Fibroblast of lung (primary cell): ENCODE measurements around the gene DOCK3. TPM values are rescaled to one million over a fixed set of nuclear protein-coding genes. Genes with fewer than 3 reads are reported as not detected.

Experiments
- DNase-seq, 2 donors: peaks; one replicate each; pipeline versions ENCODE4 v3.0.0 to v3.0.0-alpha.2; 2010; ENCODE audit warnings: low read depth in 2 of 2
- H2AFZ ChIP-seq: 2 replicates; pipeline ENCODE4 v1.5.1; 2012; ENCODE audit warnings: low read length, control low read depth, inconsistent platforms
- H3K27ac ChIP-seq: 2 replicates; pipeline ENCODE4 v1.5.1; 2011; ENCODE audit warnings: low read length, control low read depth; ENCODE audit not compliant: insufficient read depth
- H3K27me3 ChIP-seq: 2 replicates; pipeline ENCODE4 v1.5.1; 2011; ENCODE audit warnings: mild to moderate bottlenecking, low read length; ENCODE audit not compliant: control insufficient read depth, insufficient read depth
- H3K36me3 ChIP-seq: 2 replicates; pipeline ENCODE4 v1.5.1; 2011; ENCODE audit warnings: low read length; ENCODE audit not compliant: control insufficient read depth, insufficient read depth
- H3K4me1 ChIP-seq: 2 replicates; pipeline ENCODE4 v1.5.1; 2011; ENCODE audit warnings: low read length; ENCODE audit not compliant: control insufficient read depth, insufficient read depth; ENCODE audit errors: extremely low read depth
- H3K4me2 ChIP-seq: 2 replicates; pipeline ENCODE4 v1.5.1; 2011; ENCODE audit warnings: low read length, control low read depth; ENCODE audit not compliant: insufficient read depth; ENCODE audit errors: extremely low read depth
- H3K4me3 ChIP-seq, 4 experiments: fragments of 200-600 bp in 1 of 4; sonication (generic) in 1 of 4; replicated peaks in 1 of 4; 2 replicates each; pipeline ENCODE4 v1.5.1; 2011 to 2016; ENCODE audit warnings: low read length in 4 of 4, low read depth in 3 of 4, mild to moderate bottlenecking in 3 of 4, control low read depth in 2 of 4, inconsistent platforms in 1 of 4, mixed read lengths in 1 of 4; ENCODE audit not compliant: insufficient read depth in 1 of 4; ENCODE audit errors: control extremely low read depth in 1 of 4
- H3K79me2 ChIP-seq: 2 replicates; pipeline ENCODE4 v1.5.1; 2012; ENCODE audit warnings: mild to moderate bottlenecking, low read length, inconsistent platforms; ENCODE audit not compliant: control insufficient read depth, insufficient read depth
- H3K9ac ChIP-seq: 2 replicates; pipeline ENCODE4 v1.5.1; 2011; ENCODE audit warnings: mild to moderate bottlenecking, low read length, control low read depth; ENCODE audit not compliant: insufficient read depth
- H3K9me3 ChIP-seq: 2 replicates; pipeline ENCODE4 v1.5.1; 2012; ENCODE audit warnings: low read depth, low read length; ENCODE audit not compliant: control insufficient read depth, insufficient read depth
- H4K20me1 ChIP-seq: 2 replicates; pipeline ENCODE4 v1.5.1; 2011; ENCODE audit warnings: low read length; ENCODE audit not compliant: control insufficient read depth, insufficient read depth; ENCODE audit errors: extremely low read depth
- EZH2 ChIP-seq: IDR thresholded peaks from 2 replicates; pipeline ENCODE4 v1.5.1; 2012; ENCODE audit warnings: low read length, control low read depth, mild to moderate bottlenecking; ENCODE audit errors: missing control alignments
- polyA plus RNA-seq, 2 donors: library from polyadenylated mRNA; depleted of rRNA in 1 of 2; stranded (reverse) in 1 of 2; unstranded in 1 of 2; fragments of >200 nt; gene quantifications; 2 replicates each; pipeline ENCODE4 v1.2.1, GENCODE V29; 2011 to 2012; ENCODE audit warnings: missing spikeins in 1 of 2
- total RNA-seq: library from RNA; depleted of rRNA; stranded (reverse); fragments of >200 nt; gene quantifications from 2 replicates; pipeline ENCODE4 v1.2.1, GENCODE V29; 2014
- TF ChIP-seq, protein P1 (sequence below), 2 donors: IDR thresholded peaks in 1 of 2; conservative IDR thresholded peaks in 1 of 2; 1 replicate in 1 of 2; 2 replicates in 1 of 2; pipeline ENCODE4 v1.5.1; 2011 to 2012; ENCODE audit warnings: low read length in 2 of 2, control low read depth in 1 of 2, inconsistent platforms in 1 of 2, low read depth in 1 of 2, mild to moderate bottlenecking in 1 of 2

The DOCK3 gene
- total and polyA plus RNA-seq, 2 donors (not counting 1 experiment from before 2014, with no cell fraction given), result 0.07 to 0.17 TPM

DNA sequence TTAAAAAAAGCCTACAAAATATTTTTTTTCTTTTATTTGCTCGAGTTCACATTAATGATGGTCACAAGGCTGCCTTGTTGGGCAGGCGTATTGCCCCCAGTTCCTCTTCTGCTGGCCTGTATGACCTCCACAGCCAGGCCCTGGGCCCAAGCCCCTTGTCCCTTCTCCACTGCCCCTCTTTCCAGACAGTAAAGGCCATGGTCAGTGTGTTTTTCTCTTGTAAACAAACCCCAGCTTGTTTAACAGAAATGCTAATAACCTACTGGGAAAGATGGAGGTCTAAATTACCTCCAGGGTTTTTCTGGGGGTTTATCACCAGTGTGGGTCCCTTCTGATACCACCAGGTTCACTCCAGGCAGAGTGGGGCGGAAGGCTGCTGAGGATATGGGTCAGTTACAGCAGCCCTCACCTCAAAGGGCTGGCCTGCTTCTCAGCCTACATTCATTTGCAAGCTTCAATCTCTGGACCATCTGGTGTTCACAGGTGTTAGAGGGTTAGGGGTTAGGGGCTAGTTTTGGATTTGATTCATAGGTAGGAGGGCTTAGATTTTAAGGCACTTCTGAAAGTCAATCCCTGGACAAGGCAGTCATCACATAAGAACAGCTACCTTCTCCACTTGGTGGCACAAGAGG is 708.3 kb downstream of the DOCK3 start:
- peak overlapping the region in 2 of 4 experiments; percentile 80 for H3K4me3 ChIP-seq
- H3K36me3 ChIP-seq, result peaks cover 2% of the 10 kb centered on the region
- H3K4me1 ChIP-seq, result peaks cover 11% of the 10 kb centered on the region
- H2AFZ ChIP-seq, result no peak overlapping the region
- peaks cover 37% of the 10 kb centered on the region for H3K79me2 ChIP-seq
- H3K4me2 ChIP-seq, result peak overlapping the region; percentile 73
- H3K27ac ChIP-seq, result no peak overlapping the region
- DNase-seq, result no peak
- TF ChIP-seq, protein P1, sequence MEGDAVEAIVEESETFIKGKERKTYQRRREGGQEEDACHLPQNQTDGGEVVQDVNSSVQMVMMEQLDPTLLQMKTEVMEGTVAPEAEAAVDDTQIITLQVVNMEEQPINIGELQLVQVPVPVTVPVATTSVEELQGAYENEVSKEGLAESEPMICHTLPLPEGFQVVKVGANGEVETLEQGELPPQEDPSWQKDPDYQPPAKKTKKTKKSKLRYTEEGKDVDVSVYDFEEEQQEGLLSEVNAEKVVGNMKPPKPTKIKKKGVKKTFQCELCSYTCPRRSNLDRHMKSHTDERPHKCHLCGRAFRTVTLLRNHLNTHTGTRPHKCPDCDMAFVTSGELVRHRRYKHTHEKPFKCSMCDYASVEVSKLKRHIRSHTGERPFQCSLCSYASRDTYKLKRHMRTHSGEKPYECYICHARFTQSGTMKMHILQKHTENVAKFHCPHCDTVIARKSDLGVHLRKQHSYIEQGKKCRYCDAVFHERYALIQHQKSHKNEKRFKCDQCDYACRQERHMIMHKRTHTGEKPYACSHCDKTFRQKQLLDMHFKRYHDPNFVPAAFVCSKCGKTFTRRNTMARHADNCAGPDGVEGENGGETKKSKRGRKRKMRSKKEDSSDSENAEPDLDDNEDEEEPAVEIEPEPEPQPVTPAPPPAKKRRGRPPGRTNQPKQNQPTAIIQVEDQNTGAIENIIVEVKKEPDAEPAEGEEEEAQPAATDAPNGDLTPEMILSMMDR (conservative IDR thresholded peaks at IDR 0.05 in 1 of 2, IDR thresholded peaks at IDR 0.05 in 1 of 2; ENCODE audit: low read depth in 1 of 2, low read length in 2 of 2), result no peak
- TF ChIP-seq EZH2, result no peak
- no peaks in the 10 kb centered on the region for H4K20me1 ChIP-seq
- no peaks in the 10 kb centered on the region for H3K27me3 ChIP-seq
- H3K9me3 ChIP-seq, result no peaks in the 10 kb centered on the region
- no peak overlapping the region for H3K9ac ChIP-seq

DNA sequence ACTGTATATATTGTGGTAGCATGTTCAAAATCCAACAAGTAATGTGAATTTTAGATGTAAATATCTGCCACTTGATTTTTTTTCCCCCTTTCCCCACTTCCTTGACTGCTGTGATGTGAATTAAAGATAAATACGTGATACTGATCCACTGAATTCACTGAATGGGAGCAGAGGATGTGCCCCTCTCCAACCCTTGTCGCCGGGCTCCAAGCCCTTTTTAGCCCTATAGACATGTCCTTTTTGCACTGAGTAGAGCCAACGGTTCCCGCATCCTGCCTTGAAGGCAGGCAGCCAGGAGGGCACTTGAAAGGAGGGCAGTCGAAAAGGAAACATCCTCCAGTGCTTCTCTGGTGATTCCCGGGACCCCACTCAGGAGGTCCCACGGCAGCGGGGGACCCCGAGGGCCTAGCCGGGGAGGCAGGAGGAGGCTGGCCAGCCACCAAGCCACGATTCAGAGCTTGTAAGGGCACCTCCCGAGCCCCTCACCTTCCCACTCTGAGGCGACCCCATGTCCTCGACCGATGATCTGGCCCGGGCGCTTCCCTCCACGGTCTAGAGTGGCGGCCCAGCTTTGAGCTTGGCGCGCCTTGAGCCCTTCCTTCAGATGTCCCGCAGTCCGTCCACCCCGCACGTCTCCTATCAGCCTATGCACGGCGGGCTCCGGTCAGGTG is 709.5 kb downstream of the DOCK3 start:
- no peak for TF ChIP-seq EZH2
- TF ChIP-seq, protein P1 (conservative IDR thresholded peaks at IDR 0.05 in 1 of 2, IDR thresholded peaks at IDR 0.05 in 1 of 2; ENCODE audit: low read depth in 1 of 2, low read length in 2 of 2), result no peak
- Histone ChIP-seq H3K9ac (peak overlapping the region; percentile 96), H4K20me1 (no peaks in the 10 kb centered on the region), H3K4me1 (peaks cover 16% of the 10 kb centered on the region), H3K36me3 (peaks cover 8% of the 10 kb centered on the region), H3K9me3 (no peaks in the 10 kb centered on the region), H3K79me2 (peaks cover 43% of the 10 kb centered on the region), H3K4me2 (peak overlapping the region; percentile 73), H3K27ac (peak overlapping the region; percentile 97), H3K4me3 (peak overlapping the region; percentile 80 to 97 (median 88)), H2AFZ (peak overlapping the region; percentile 42), H3K27me3 (no peaks in the 10 kb centered on the region)
- DNase-seq, result peak in 1 of 2 donors; percentile 22

DNA sequence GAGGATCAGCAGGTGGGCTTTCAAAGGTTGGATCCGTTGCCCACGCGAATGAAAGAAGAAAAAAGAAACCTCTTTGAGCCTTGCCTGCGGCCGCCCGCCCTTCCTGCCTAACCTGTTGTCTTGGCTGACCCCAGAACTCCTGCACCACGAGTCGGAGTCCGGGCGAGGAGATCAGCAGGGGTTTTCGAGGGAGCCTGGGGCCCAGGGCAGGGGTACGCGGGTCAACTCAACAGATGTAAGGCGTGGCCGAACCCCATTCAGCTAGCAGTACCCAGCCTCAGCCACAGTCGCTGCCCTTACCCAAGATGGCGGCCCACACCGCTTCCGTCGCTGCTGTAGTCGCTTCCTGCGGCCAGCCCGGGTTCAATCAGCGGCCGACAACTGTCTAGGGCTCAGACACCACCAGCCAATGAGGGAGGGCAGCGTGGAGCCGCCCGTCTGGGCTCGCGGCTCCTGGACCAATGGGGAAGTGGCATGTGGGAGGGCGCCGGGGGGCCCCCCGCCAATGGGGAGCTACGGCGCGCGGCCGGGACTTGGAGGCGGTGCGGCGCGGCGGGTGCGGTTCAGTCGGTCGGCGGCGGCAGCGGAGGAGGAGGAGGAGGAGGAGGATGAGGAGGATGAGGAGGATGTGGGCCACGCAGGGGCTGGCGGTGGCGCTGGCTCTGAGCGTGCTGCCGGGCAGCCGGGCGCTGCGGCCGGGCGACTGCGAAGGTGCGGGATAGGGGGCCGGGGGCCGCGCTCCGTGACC is 710.2 kb downstream of the DOCK3 start, which contains the start of gene MANF:
MANF (plus strand) TSS at position 566 of the 748 bp plus-strand sequence; CDS start at position 618, 52 bp downstream.
- peaks cover 43% of the 10 kb centered on the region for H3K79me2 ChIP-seq
- H3K4me2 ChIP-seq, result peak within 1 kb of the TSS; percentile 94
- H2AFZ ChIP-seq, result peak within 1 kb of the TSS; percentile 42
- peak within 1 kb of the TSS; percentile 96 for H3K9ac ChIP-seq
- H3K4me1 ChIP-seq, result peaks cover 17% of the 10 kb centered on the region
- H3K9me3 ChIP-seq, result no peaks in the 10 kb centered on the region
- TF ChIP-seq, protein P1 (conservative IDR thresholded peaks at IDR 0.05 in 1 of 2, IDR thresholded peaks at IDR 0.05 in 1 of 2; ENCODE audit: low read depth in 1 of 2, low read length in 2 of 2), result no peak
- TF ChIP-seq EZH2, result no peak
- H4K20me1 ChIP-seq, result peaks cover 1% of the 10 kb centered on the region
- H3K27ac ChIP-seq, result peak within 1 kb of the TSS; percentile 97
- no peaks in the 10 kb centered on the region for H3K27me3 ChIP-seq
- H3K4me3 ChIP-seq, result peak within 1 kb of the TSS; percentile 80 to 97 (median 88)
- H3K36me3 ChIP-seq, result peaks cover 11% of the 10 kb centered on the region
- peak; percentile 96 to 98 for DNase-seq
